Measurements from ENCODE around the gene NFE2L1. TPM values are rescaled to one million over a fixed set of nuclear protein-coding genes. Genes with fewer than 3 reads are reported as not detected.
A peak's percentile ranks its signal among the peaks of the same experiment; 100 is the strongest.

The NFE2L1 gene
- total RNA-seq, 1 experiment from 2014 or later = 149 TPM

DNA sequence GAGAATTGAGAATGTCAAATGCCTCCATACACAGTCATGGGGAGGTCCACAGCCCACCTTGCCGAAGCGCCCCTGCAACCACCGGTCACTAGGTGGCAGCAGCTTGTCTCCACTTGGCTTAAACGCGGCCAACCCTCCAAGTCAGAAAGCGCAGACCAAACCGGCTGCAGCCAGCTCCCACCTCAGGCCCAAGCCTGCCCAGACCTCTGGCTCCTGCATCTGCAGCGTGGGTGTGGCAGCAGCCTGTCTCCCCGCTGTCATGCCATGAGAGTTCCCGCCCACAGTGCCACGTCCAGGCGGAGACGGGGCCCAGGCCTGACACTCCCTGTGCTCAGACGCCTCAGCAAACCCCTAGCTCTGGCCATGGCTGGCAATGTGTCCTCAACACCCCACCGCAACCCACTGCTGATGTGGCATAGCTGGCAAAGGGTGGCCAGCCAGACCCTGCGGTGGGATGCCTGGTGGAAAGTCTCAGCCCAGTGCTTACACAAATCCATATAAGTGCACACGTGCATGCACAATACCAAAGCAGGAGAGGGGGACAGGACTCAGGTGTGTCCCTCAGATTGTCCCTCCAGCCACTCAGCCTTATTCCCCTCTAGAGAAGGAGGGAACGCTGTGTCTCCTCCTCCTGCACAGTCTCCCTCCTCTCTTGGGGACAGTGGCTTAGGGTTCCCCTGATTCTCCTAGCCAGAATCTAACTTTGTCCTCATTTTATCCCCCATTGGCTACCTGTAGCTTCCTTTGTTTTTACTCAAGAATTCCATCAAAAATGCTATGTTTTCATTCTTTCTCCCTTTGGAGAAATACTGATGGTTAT, 21.4 kb upstream of the NFE2L1 start:
- DNase-seq (ENCODE audit: low spot score) (peak; percentile 95), ATAC-seq (peak; percentile 44)
- Mint-ChIP-seq H3K36me3 (no peaks in the 10 kb centered on the region), H3K27ac (no peak overlapping the region), H3K9me3 (no peaks in the 10 kb centered on the region), H3K4me1 (peaks cover 25% of the 10 kb centered on the region), H3K27me3 (ENCODE audit: low read depth) (peaks cover 45% of the 10 kb centered on the region), H3K4me3 (peak overlapping the region; percentile 74; the same call in 1 of the 2 replicates)
- CTCF ChIA-PET = interaction anchor here (0.6 to 3.8 kb wide), 54 partner anchors 9 to 598 kb away, joined by 3 to 108 read pairs (median 4); partner anchors contain the start of genes CBX1, CDK5RAP3, COPZ2 and NFE2L1
- POLR2A ChIA-PET = interaction anchor here (0.6 to 2.4 kb wide), 7 partner anchors 9 to 51 kb away, joined by 3 to 22 read pairs (median 4); partner anchors contain the start of gene NFE2L1
- TF ChIP-seq ETV6 (CRISPR knock-in tag; IDR thresholded peaks at IDR 0.05) (no peak), MYBL2 (CRISPR knock-in tag; IDR thresholded peaks at IDR 0.05) (0 out of 2 replicates have a peak, but pooled peaks have one; percentile 57), SP1 (CRISPR knock-in tag; conservative IDR thresholded peaks at IDR 0.05) (peak; percentile 60; the same call in 1 of the 2 replicates), ZNF232 (CRISPR knock-in tag; IDR thresholded peaks at IDR 0.05) (no peak), FOXP1 (CRISPR knock-in tag; IDR thresholded peaks at IDR 0.05; ENCODE audit: borderline replicate concordance) (peak; percentile 67; the same call in 1 of the 2 replicates), JAZF1 (CRISPR knock-in tag; IDR thresholded peaks at IDR 0.05) (no peak), MXD4 (CRISPR knock-in tag; IDR thresholded peaks at IDR 0.05; ENCODE audit: borderline replicate concordance) (no peak), ELF4 (CRISPR knock-in tag; IDR thresholded peaks at IDR 0.05; ENCODE audit: low read depth) (no peak), FOXK1 (CRISPR knock-in tag; IDR thresholded peaks at IDR 0.05) (no peak)
- TF ChIP-seq, protein P1, sequence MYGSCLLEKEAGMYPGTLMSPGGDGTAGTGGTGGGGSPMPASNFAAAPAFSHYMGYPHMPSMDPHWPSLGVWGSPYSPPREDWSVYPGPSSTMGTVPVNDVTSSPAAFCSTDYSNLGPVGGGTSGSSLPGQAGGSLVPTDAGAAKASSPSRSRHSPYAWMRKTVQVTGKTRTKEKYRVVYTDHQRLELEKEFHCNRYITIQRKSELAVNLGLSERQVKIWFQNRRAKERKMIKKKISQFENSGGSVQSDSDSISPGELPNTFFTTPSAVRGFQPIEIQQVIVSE (CRISPR knock-in tag; IDR thresholded peaks at IDR 0.05; ENCODE audit: borderline replicate concordance) = no peak
- TF ChIP-seq, protein P2, sequence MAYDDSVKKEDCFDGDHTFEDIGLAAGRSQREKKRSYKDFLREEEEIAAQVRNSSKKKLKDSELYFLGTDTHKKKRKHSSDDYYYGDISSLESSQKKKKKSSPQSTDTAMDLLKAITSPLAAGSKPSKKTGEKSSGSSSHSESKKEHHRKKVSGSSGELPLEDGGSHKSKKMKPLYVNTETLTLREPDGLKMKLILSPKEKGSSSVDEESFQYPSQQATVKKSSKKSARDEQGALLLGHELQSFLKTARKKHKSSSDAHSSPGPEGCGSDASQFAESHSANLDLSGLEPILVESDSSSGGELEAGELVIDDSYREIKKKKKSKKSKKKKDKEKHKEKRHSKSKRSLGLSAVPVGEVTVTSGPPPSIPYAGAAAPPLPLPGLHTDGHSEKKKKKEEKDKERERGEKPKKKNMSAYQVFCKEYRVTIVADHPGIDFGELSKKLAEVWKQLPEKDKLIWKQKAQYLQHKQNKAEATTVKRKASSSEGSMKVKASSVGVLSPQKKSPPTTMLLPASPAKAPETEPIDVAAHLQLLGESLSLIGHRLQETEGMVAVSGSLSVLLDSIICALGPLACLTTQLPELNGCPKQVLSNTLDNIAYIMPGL (CRISPR knock-in tag; IDR thresholded peaks at IDR 0.05) = peak; percentile 45; the same call in 1 of the 2 replicates
- TF ChIP-seq, protein P3, sequence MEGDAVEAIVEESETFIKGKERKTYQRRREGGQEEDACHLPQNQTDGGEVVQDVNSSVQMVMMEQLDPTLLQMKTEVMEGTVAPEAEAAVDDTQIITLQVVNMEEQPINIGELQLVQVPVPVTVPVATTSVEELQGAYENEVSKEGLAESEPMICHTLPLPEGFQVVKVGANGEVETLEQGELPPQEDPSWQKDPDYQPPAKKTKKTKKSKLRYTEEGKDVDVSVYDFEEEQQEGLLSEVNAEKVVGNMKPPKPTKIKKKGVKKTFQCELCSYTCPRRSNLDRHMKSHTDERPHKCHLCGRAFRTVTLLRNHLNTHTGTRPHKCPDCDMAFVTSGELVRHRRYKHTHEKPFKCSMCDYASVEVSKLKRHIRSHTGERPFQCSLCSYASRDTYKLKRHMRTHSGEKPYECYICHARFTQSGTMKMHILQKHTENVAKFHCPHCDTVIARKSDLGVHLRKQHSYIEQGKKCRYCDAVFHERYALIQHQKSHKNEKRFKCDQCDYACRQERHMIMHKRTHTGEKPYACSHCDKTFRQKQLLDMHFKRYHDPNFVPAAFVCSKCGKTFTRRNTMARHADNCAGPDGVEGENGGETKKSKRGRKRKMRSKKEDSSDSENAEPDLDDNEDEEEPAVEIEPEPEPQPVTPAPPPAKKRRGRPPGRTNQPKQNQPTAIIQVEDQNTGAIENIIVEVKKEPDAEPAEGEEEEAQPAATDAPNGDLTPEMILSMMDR (IDR thresholded peaks at IDR 0.05) = peak; percentile 68
- TF ChIP-seq, protein P4, sequence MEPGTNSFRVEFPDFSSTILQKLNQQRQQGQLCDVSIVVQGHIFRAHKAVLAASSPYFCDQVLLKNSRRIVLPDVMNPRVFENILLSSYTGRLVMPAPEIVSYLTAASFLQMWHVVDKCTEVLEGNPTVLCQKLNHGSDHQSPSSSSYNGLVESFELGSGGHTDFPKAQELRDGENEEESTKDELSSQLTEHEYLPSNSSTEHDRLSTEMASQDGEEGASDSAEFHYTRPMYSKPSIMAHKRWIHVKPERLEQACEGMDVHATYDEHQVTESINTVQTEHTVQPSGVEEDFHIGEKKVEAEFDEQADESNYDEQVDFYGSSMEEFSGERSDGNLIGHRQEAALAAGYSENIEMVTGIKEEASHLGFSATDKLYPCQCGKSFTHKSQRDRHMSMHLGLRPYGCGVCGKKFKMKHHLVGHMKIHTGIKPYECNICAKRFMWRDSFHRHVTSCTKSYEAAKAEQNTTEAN (CRISPR knock-in tag; IDR thresholded peaks at IDR 0.05) = no peak

DNA sequence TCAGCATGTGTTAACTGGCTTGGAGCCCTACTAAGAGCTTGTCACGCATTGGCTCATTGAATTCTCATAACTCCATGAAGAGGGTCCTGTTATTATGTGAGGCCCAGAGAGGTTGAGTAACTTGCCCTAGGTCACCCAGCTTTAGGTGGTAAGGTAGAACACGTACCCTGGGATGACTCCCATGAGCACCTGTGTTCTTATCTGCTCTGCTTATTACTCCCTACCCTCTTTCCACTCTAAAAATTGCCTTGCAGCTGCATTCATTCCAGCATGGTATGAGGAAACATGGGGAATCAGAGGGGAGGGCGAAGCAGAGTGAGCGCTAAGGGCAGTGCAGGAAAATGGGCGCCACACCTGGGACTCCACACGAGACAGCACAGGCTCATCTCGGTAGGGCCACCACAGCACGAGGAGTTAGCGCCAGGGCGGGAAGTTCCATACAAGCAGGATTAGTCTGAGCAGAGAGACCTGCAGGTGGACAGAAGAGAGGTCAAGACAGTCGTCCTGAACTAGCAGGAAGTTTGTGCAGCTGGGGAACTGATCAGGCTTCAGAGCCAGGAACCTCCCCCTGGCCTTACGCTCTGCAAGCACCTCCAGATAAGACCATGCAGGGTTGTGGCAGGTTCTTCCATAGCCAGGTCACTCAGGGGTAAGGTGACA, 20.7 kb upstream of the NFE2L1 start:
- ATAC-seq = no peak
- H3K36me3 Mint-ChIP-seq = no peaks in the 10 kb centered on the region
- CTCF ChIA-PET = interaction anchor here (0.8 to 3.8 kb wide), 27 partner anchors 9 to 309 kb away, joined by 3 to 108 read pairs (median 6); partner anchors contain the start of genes COPZ2, NFE2L1, PNPO and SNX11
- peaks cover 25% of the 10 kb centered on the region for H3K4me1 Mint-ChIP-seq
- H3K9me3 Mint-ChIP-seq = no peaks in the 10 kb centered on the region
- no peak for DNase-seq (ENCODE audit: low spot score)
- POLR2A ChIA-PET = interaction anchor here (1.0 to 2.4 kb wide), 3 partner anchors 21 to 45 kb away, joined by 4 to 22 read pairs (median 9); partner anchors contain the start of gene NFE2L1
- H3K27me3 Mint-ChIP-seq (ENCODE audit: low read depth) = peaks cover 46% of the 10 kb centered on the region
- no peak overlapping the region for H3K27ac Mint-ChIP-seq
- H3K4me3 Mint-ChIP-seq = no peak overlapping the region
- TF ChIP-seq ATF1 (CRISPR knock-in tag; IDR thresholded peaks at IDR 0.05) = no peak
- no peak for TF ChIP-seq ZNF138 (CRISPR knock-in tag; conservative IDR thresholded peaks at IDR 0.05)
- no peak for TF ChIP-seq OVOL2 (CRISPR knock-in tag; IDR thresholded peaks at IDR 0.05; ENCODE audit: borderline replicate concordance)
- TF ChIP-seq, protein P5, sequence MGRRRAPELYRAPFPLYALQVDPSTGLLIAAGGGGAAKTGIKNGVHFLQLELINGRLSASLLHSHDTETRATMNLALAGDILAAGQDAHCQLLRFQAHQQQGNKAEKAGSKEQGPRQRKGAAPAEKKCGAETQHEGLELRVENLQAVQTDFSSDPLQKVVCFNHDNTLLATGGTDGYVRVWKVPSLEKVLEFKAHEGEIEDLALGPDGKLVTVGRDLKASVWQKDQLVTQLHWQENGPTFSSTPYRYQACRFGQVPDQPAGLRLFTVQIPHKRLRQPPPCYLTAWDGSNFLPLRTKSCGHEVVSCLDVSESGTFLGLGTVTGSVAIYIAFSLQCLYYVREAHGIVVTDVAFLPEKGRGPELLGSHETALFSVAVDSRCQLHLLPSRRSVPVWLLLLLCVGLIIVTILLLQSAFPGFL (CRISPR knock-in tag; IDR thresholded peaks at IDR 0.05; ENCODE audit: borderline replicate concordance) = no peak
- TF ChIP-seq GTF2I (CRISPR knock-in tag; conservative IDR thresholded peaks at IDR 0.05) = no peak
- TF ChIP-seq FOXJ3 (CRISPR knock-in tag; IDR thresholded peaks at IDR 0.05; ENCODE audit: borderline replicate concordance) = no peak
- TF ChIP-seq, protein P6, sequence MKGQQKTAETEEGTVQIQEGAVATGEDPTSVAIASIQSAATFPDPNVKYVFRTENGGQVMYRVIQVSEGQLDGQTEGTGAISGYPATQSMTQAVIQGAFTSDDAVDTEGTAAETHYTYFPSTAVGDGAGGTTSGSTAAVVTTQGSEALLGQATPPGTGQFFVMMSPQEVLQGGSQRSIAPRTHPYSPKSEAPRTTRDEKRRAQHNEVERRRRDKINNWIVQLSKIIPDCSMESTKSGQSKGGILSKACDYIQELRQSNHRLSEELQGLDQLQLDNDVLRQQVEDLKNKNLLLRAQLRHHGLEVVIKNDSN (CRISPR knock-in tag; IDR thresholded peaks at IDR 0.05) = no peak
- no peak for TF ChIP-seq MXD4 (CRISPR knock-in tag; IDR thresholded peaks at IDR 0.05; ENCODE audit: borderline replicate concordance)
- no peak for TF ChIP-seq SMAD3 (CRISPR knock-in tag; IDR thresholded peaks at IDR 0.05; ENCODE audit: borderline replicate concordance)
- TF ChIP-seq, protein P7, sequence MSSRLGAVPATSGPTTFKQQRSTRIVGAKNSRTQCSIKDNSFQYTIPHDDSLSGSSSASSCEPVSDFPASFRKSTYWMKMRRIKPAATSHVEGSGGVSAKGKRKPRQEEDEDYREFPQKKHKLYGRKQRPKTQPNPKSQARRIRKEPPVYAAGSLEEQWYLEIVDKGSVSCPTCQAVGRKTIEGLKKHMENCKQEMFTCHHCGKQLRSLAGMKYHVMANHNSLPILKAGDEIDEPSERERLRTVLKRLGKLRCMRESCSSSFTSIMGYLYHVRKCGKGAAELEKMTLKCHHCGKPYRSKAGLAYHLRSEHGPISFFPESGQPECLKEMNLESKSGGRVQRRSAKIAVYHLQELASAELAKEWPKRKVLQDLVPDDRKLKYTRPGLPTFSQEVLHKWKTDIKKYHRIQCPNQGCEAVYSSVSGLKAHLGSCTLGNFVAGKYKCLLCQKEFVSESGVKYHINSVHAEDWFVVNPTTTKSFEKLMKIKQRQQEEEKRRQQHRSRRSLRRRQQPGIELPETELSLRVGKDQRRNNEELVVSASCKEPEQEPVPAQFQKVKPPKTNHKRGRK (CRISPR knock-in tag; IDR thresholded peaks at IDR 0.05; ENCODE audit: borderline replicate concordance) = no peak
- TF ChIP-seq NFYB (CRISPR knock-in tag; conservative IDR thresholded peaks at IDR 0.05; ENCODE audit: low read depth) = no peak
